Activated CD4-positive, CD25-positive, alpha-beta regulatory T cell treated with anti-CD3 and anti-CD28 coated beads, Interleukin-2, amount 50 U/mL, for 24 hours (primary cell): ENCODE data around the gene IL23R.
A peak's percentile ranks its signal among the peaks of the same experiment; 100 is the strongest.

Experiments
- ATAC-seq, 2 donors: fragments of 150-1000 bp; cut with Tn5 transposase; one replicate each; pipeline ENCODE4 v1.10.0; 2021; ENCODE audit warnings: mild to moderate bottlenecking in 1 of 2, moderate library complexity in 1 of 2

IL23R gene

GRCh38 chr1:67250051-67250653 lies 83.9 kb downstream of the IL23R start:
- no peak for ATAC-seq

DNA sequence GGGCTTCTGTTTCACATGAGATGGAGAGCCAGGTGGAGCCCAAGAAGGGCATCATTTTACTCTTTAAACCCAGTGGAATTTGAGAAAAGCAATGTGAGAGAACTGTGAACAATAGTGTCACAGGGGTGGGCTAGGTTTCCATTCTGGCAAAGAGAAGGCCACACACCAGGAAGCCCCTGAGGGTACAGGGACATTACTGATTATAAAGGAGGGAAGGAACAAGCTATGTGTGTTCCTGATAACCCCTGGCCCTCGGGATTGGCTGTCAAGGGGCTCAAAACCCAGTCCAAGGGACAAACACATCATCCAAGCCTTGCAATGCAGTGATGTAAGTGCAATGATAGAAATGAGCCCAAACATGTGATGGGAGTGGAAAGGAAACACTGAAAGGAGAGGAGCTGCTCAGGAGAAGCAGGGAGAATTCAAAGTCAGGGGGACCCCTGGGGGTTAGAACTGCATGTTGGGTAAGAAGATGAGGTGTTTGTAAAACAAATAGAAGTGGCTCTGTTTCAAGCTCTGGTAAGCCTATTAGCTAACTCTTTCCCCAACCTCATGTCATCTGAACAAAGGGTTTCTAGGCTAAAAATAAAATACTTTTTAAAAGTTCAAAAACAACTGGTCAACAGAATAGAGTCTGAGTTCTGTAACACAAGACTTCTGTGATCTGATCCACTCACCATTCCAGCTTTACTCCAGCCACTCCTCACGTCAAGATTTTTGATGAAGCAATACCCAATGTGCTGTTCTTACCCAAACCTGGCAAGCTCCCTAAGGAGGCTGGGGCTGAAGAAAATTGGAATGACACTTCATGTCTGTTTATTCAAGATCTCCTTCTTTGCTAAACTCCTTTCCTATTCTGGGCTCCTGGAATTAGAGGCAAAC lies 90.3 kb downstream of the IL23R start:
- no peak for ATAC-seq

- ATAC-seq: no peak
These were observed 90.9 kb downstream of the IL23R start for GRCh38 chr1:67257173-67257535.

DNA sequence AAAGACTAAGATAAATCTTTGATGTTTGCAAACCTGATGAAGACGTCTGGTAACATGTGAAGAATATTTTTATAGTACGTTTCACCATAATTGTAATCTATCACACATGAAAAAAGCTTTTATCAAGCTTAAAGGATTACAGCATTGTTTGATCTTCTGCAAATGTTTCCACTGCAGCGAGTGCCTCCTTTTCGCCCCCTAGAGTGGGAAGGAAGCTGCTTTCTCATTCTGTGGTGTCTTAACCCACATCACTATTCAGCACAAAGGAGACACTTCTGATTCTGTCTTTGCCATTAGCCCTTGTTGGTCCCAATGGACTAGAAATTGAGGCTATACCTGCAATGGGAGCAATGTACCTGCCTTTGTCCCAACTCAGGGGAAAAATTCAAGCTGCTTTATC lies 95.4 kb downstream of the IL23R start:
- peak; percentile 45 to 53 for ATAC-seq

GRCh38 chr1:67262735-67263134 lies 96.5 kb downstream of the IL23R start:
- no peak for ATAC-seq

DNA sequence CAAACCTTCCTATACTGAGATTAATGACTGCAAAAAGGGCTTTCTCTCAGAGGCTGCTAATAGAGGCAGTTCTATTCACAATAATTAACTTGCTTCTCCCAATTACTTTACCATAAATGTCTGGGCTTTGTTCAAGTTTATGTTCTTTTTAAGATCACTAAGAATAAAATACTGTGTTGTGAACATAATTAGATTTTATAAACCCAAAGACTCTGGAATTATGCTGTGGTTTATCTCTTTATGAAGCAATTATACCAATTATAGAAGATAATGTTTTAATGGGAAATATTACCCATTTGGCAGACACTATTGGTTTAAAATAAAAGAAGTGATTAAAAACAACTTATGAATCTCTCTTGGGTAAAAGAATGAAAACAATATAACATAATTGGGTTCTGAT lies 97.9 kb downstream of the IL23R start:
- ATAC-seq: no peak

- no peak for ATAC-seq
These were observed 98.6 kb downstream of the IL23R start for GRCh38 chr1:67264899-67265298.

GRCh38 chr1:67269061-67269460 lies 102.8 kb downstream of the IL23R start:
- no peak for ATAC-seq

- ATAC-seq: no peak
These were observed 104.3 kb downstream of the IL23R start for GRCh38 chr1:67270541-67270940.

- ATAC-seq: no peak
These were observed 107.3 kb downstream of the IL23R start for GRCh38 chr1:67273591-67273990.

DNA sequence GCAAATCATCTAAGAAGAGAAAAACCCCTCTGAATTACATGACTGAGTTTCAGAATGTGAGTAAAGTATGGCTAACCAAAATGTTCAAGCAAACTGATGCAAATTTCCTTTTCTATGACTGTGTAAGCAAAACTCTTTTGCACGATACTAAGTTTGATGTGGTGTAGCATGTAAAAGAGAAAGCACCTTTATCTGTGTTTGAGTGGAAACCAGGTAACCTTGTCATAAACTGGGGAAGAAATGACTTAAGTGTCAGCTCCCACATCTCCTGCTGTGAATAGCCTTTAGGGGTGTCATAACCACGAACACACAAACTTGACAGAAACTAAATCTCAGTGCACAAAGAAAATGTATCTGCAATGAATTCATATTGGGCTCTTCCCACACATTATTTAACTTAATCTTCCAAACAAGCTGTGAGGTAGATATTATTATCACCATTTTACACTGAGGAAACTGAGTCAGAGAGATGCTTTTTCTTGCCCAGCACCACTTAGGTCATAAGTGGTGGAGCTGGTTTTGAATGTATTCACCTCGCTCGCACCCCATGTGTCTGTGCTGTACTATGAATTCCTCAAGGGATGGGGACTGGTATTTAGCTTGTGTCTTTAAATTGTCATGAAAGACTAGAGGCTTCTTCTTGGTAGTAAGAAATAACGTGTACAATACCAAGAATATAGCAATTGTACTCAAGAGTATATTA lies 108.5 kb downstream of the IL23R start:
- peak; percentile 92 to 96 for ATAC-seq

DNA sequence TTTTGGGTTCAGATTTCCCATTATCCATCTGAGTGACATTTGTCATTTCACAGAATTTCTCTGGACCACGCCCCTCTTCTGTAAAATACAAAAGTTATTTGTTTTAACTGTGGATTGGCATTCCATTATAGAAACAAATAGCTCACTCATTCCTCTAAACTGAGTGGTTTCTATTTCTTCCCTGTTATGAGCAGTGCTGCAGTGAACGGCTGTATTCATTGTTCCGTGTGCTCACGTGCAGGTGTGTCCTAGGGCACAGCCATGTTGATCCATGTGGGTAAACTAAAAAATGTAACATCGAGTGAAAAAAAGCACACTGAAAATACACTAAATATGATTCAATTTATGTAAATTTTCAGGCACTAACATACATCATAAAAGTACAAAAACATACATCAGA lies 114.4 kb downstream of the IL23R start:
- ATAC-seq: no peak

GRCh38 chr1:67281244-67281643 lies 115.0 kb downstream of the IL23R start:
- no peak for ATAC-seq

DNA sequence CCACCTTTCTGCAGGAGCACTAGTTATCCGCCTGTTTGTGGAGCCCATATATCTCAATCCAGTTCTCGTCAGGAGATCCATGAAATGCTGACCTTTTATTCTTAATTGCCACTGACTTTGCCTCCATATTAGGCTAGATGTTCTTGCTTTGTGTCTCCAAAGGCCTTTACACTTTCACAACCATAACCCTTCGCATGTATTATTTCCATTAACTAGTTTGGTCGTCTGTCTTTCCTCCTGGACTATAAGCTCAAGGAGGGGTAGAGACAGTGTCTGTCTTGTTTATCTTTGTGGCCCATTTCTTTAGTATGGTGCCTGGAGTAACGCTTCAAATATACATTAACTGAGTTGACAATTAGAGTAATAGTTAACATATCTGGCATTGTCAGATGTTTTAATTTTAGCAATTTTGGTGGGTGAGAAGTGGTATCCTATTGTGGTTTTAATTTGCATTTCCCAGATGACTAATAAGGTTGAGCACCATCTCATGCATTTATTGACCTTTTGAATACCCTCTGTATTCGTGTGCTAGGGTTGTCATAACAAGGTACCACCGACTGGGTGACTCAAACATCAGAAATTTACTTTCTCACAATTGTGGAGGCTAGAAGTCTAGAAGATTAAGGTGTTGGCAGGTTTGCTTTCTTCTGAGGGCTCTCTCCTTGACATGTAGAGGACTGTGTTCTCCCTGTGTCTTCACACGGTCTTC lies 119.7 kb downstream of the IL23R start:
- ATAC-seq: peak; percentile 96 to 97

GRCh38 chr1:67290236-67290635 lies 124.0 kb downstream of the IL23R start:
- no peak for ATAC-seq

- ATAC-seq: peak; percentile 51 to 67
These were observed 128.8 kb downstream of the IL23R start for GRCh38 chr1:67294836-67295617.

- no peak for ATAC-seq
These were observed 132.5 kb downstream of the IL23R start for GRCh38 chr1:67298762-67299161.

- ATAC-seq: no peak
These were observed 133.0 kb downstream of the IL23R start for GRCh38 chr1:67299296-67299695.

DNA sequence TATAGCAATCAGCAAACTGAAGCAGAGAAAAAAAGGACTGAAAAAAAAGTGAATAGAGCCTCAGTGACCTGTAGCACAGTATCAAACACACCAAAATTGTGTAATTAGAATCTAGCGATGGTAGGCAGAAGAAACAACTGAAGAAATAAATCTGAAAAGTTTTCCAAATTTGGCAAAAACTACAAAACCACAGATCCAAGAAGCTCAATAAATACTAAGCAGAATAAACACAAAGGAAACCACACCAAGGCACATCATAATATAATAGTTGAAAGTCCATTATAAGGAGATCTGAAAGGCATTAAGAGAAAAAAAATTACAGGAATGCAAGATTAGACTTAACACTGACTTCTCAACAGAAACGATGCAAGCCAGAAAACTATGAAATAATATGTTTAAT lies 134.3 kb downstream of the IL23R start:
- no peak for ATAC-seq

DNA sequence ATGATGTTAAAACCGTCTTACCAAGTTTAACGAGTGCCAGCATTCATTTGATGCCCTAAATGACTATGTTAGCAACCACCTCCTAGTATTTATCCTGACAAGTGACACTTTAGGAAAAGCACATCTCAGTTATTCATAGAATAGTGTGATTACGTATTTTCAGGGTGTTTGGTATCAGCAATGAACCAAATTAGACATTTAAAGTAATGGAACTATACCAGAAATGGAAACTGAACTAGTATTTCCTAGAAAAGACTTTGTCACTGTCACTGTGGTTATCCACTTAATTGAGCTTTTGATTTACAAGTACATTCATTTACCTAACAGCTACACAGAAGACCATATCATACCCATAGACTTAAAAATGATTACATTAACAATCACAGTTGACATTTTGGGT lies 137.8 kb downstream of the IL23R start:
- ATAC-seq: peak; percentile 72 to 76

GRCh38 chr1:67306547-67306946 lies 140.3 kb downstream of the IL23R start:
- no peak for ATAC-seq
